Myocyte (in vitro differentiated cells): ENCODE measurements around the gene FSIP1. TPM values are rescaled to one million over a fixed set of nuclear protein-coding genes. Genes with fewer than 3 reads are reported as not detected.
A peak's percentile ranks its signal among the peaks of the same experiment; 100 is the strongest.

ENCODE experiments used
- DNase-seq: peaks from one replicate; pipeline ENCODE4 v3.0.0-alpha.2; 2012; ENCODE audit warnings: low read depth
- total RNA-seq: library from RNA; depleted of rRNA; stranded (reverse); fragments of >200 nt; gene quantifications from 2 replicates; pipeline ENCODE4 v1.2.3, GENCODE V29; 2014

The FSIP1 gene
- total RNA-seq, 1 donor from 2014 or later: 0.37 TPM

DNA sequence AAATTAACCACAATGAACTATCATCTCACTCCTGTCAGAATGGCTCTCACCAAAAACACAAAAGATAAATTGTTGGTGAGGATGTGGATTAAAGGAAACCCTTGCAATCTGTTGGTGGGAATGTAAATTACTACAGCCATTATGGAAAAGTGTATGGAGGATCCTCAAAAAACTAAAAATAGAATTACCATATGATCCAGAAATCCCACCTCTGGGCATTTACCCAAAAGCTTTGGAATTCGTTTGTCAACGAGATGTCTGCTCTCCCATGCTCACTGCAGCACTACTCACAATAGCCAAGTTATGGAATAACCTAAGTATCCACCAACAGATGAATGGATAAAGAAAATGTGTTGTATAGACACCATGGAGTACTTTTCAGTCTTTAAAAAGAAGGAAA, 21.6 kb downstream of the FSIP1 start:
- no peak for DNase-seq

DNA sequence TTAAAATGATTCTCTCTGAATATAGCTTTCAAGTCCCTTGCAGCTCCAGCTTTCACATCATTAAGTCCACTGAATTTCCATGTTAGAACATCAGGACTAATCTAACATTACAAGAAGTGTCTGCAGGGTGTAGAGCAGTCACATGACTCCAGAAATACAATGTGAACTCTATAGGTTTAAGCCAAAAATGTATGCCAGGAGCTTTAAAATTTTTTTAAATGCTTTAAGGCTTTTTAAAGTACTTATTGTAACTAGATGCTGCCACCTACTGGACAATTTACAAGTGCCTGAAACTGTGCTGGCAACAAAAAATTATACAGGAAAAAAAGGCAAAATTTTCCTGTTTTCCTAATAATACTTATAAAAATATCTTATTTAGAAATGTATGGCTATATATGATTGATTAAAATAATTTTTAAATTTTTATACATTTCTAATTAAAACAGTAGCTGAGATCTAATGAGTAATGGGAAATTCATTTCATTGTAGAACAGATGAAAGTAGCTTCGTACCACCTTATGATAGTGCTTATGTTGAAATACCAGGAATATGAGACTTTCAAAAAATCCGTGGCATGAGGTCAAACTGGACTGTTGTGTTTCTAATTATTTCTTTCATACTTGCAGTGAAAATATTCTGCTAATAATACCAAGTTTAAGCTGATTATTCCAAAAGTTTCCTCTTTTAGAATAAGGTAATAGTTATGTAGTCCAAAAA, 25.7 kb downstream of the FSIP1 start:
- DNase-seq: peak; percentile 69

DNA sequence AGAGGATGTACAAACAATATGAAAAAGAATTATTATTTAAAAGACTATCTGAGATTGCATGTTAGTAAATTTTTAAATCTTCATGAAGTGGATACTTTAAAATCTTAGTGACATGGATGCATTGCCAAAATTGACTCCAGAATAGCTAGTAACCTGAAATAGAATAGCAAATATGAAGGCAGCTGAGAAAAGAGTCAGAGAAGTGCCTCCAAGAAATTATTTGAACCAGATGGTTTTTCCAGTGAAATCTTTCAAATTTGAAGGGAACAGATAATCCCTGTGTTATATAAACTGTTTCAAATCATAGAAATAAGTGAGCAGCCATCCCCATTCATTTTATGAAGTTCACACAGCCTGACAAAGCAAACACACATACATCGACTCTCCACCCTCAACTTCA, 29.6 kb downstream of the FSIP1 start:
- no peak for DNase-seq

DNA sequence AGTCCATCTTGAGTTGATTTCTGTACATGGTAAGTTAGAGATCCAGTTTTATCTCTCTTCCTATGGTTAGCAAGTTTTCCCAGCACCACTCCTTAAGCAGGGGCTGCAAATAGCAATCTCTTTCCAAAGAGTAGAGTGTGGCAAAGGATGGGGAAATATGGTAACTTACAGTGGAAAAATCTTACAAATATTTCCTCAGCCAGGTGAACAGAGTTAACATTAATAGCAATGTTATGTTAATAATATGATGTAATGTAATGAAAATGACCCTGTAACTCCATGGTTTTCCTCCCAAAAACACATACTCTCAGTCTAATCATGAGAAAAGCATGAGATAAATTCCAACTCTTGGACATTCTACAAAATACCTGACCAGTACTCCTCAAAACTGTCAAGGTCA, 30.4 kb downstream of the FSIP1 start:
- no peak for DNase-seq

DNA sequence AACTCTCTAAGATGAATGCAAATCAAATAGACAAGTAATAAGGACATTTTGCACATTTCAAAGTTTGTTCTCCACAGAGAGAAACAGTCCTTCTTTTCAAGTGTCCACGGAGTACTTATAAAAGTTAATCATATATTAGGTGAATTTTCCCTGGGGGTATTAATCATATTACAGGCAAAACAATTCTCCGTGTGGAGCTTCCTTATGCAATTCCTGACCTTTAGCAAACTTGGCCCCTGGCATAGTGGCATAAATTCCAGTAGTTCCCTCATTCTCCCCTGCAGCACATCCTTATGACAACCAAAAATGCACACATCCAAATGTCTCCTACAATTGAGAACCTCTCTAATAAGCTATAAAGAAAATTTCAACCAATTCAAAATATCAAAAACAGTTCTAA, 34.4 kb downstream of the FSIP1 start:
- DNase-seq: no peak

DNA sequence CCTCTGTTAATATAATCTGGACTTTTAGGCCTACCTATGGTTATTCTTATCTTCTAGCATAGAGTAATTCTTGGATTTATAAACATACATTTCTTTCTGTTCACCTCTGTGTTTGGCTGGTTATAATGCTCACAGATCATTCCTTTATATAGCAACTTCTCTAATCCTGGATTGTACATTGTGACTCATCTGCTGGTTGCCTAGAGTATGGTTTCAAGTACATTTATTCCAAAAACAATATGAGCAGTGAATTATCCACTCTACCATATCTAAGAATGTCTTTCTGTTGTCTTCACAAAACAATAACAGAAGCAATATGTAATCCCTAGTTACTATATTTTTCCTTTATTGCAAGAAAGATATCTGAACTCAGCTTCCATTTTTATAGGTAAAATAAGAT, 35.3 kb downstream of the FSIP1 start:
- DNase-seq: peak; percentile 49

DNA sequence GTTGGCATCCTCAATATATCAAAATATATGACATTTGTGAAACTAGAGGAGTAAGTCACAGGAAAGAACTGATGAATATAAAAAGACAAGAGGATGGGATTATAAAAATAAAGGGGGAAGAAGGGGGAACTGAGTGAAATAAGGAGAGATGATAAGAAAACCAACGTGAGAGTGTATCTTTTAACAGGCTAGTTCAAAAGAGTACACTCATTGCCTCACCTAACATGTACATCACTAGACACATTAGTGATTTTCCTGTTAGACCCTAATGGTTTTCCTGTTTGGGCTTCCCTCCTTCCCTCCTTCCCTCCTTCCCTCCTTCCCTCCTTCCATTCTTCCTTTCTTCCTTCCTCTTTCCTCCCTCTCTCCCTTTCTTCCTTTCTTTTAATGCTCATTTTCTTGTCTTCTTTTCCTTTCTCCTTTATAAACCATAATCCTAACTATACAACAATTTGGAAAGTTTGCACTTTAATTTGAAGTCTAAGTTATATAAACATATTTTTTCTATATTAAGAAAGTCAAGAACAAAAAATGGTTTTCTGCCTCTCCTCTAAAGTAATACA, 35.8 kb downstream of the FSIP1 start:
- no peak for DNase-seq

DNA sequence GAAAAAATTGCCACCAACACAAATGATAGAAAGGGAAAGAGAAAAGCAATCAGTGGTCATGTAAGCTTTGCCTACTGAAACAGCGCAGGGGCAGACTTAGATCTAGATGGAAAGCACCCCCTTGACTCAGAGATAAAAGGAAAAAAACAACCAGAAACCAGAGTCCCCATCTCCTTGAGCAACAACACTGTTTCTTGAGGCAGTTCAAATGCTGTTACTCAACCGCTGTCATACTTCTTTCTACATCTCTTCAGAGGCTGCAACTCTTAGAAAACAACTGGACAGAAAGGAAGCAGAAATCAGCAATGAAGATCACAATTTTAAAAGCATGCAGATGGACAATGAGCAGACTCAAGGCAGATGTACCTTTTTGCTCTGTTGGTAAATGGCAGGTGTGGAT, 36.5 kb downstream of the FSIP1 start:
- DNase-seq: no peak

DNA sequence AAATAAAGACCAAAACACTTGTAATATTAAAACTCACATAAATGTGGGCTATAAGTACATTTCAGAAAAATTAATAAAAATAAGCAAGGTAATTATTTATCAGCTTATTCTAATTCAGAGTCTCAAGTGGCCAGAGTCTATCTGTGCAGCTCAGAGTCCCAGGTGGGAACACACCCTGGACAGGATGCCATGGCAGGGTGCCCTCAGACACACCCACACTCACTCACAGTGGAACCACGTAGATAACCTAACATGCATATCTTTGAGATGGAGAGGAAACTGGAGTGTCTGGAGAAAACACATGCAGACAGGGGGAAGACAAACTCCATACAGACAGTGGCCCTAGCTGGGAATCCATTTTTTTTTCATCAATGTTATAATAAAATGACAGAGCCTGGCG, 37.2 kb downstream of the FSIP1 start:
- DNase-seq: no peak

DNA sequence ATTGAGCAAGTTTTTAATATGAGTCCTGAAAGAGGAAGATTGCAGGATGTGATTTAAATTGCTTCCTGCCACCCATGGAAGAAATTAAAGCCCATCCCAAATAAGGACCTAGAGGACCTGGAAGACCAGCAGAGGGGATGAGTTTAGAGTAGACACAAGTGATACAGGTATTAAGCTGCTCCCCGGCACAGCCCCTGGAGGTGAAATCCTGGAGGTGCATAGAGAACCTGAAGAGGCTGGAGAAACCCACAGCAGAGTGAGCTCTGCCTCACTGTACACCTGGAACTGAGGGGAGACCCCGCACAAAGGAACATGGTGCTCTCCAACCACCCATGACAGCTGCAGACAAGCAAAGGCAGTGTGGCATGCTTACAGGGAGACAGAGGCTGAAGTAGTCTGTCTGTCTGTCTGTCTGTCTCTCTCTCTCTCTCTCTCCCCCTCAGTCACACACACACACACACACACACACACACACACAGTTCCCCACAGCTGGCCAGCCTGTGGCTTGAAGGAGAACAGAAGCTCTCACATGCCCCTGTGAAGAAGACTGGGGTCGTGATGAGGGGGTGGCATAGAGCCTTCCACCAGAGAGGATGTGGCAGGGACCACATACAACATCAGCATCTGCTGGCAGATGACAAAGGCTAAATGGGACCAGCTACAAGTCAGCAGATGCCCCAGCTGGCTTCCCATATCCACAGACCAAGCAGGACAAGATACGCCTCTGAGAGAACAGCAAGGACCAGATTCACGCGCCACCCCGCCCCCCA, 38.1 kb downstream of the FSIP1 start:
- no peak for DNase-seq

DNA sequence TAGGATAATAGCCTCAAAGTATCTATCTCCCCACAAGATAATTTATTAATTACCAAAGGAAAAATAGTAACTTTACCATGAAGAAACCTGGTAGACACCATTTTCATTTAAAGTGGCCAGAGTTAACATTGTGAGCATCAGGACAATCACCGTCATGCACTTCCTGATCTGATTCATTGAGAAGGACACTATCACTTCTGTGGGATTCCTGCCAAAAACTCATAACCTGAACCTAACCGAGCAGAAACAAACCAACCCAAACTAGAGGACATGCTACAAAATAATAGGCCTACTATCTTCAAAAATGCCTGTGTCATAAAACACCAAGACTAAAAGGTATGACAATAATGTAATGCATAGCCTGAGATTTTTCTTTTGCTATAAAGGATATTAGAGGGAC, 39.0 kb downstream of the FSIP1 start:
- no peak for DNase-seq

DNA sequence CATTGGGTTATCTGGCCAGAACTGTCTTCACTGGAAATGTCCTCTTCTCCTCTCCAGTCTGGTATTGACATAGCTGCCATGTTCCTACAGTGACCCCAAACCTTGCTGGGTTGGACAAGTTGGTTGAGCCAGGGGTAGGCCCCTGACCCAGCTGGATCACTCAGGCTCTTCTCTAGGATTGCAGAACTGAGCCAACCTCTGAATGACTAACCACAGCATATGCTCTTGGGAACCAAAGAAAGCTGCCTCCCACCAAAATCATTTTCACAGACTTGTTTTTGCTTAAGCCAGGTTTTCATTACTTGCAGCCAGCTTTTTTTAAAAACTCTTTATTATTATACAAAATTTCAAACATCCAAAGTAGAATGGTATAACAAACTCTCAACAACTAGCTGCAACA, 41.4 kb downstream of the FSIP1 start:
- peak; percentile 53 for DNase-seq

DNA sequence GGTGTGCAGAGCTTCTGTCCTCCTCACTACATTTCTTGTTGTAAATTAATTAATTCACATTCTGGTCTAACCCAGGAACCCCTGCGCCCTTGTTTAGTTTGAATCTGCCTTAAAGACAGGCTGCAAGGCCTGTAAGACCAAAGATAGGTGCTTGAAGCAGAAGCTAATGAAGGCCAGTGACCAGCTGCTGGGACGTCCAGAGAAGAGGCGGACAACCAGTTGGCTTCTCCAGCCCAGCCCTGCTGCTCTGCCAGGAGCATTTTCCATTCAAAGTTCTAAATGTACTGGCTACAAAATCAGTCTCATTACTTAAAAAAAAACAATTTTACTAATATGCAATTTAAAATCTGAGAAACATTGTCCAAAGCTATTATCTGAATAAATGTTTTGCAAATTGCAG, 43.6 kb downstream of the FSIP1 start:
- DNase-seq: no peak

DNA sequence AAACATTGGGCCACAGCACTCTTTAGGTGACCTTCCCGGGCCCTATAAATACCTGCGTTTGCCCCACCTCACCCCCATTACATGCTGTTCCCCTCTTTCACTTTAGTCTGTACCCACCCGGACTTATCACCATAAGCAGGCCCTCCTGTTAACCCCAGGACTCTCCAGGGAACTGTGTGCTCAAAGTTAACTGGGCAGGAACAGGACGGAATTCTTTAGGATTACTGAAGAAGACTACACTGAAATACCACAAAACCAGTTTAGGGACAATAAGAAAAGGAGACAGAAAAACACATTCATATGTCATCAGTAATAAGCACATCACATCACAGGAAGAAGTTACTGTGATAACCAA, 45.5 kb downstream of the FSIP1 start:
- no peak for DNase-seq

DNA sequence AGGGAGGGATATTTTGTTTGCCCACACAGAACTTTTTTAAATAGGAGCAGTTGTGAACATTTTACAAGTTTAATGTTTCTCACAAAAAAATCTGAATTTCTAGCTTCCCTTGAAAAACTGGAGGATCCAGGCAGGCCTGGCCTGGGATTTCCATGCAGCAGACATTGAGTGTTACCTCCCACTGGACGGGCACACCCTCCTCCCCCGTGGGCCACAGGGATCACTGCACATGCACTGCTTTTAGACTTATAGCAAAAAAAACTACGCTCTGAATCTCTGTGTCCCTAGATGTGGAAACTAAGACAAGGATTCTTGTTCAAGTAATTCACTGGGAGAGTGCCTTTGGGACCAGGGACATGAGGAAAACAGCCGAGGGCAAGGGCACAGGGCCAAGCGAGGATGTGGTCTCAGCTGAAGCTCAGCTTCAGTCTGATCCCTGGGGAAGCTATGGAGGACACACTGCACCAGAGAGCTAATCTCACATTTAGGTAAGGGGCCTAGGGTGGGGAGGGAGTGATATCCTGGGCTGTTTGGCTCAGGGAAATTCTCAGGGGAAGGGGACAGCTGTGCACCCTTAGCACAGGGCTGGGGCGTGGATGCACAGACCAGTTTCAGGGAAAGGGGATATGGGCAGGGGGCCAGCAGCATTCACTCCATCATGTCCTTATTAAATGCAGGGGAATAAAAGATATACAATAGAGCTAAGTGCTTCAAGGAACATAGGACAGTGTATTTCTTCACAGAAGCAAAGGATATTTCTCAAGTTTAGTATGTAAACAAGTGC, 46.0 kb downstream of the FSIP1 start:
- DNase-seq: peak; percentile 38

DNA sequence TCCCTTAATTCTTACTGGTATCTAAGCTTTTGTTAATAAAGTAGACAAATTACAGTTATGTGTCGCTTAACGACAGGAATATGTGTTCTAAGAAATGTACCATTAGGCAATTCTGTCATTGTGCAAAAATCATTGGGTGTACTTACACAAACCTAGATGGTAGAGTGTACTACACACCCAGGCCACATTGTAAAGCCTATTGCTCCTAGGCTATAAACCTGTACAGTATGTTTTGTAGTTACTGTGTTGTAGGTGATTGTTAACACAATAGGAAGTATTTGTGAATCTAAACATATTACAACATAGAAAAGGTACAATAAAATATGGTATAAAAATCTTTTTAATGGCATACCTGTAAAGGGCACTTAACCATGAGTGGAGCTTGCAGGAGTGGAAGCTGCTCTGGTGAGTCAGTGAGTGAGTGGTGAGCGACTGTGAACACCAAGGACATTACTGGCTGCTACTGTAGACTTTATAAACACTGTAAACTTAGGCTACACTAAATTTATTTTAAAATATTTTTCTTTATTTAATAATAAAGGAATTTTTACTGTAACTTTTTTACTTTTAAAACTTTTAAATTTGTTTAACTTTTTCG, 47.4 kb downstream of the FSIP1 start:
- no peak for DNase-seq

DNA sequence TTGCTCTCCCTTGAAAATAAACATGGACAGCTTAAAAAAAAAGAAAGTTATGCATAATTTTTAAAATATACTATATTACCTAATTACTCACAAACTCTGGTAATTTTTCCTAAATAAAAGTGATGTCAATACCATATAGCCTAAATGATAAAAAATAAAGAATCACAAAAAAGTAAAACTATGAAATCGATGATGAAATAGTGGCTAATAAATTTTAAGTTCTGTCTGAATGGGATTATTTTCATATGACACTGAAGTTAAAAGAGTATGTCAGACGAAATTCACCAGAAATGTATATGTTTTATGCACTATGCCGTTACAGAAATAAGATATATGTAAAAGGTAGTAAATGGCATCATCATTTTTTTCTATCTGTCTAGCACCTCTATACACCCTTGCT, 51.4 kb downstream of the FSIP1 start:
- DNase-seq: no peak

DNA sequence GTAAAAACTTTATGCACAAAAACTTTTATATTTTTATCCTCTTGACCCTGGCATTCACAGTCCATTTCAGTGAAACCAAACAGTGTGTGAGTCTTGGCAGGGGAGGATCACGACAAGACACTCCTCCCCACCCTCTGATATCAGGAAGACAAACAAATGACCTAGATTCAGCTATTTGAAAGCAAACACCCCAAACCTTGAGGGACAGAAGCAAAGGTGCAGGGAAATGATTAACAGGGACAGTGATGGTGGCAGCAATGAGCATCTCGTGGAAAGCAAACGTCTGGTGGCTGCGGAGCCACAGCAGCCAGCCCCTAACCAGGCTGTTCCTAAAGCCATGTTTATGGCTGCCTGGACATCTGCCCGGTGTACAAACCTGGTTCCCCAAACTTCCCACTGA, 52.1 kb downstream of the FSIP1 start:
- no peak for DNase-seq

DNA sequence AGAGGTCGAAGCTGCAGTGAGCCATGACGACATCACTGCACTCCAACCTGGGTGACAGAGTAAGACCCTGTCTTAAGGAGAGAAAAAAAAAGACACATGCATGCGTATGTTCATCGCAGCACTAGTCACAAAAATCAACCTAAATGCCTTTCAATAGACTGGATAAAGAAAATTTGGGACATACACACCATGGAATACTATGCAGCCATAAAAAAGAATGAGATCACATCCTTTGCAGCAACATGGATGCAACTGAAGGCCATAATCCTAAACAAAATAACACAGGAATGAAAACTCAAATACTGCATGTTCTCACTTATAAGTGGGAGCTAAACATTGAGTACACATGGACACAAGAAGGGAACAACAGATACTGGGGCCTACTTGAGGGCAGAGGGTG, 53.1 kb downstream of the FSIP1 start:
- no peak for DNase-seq

DNA sequence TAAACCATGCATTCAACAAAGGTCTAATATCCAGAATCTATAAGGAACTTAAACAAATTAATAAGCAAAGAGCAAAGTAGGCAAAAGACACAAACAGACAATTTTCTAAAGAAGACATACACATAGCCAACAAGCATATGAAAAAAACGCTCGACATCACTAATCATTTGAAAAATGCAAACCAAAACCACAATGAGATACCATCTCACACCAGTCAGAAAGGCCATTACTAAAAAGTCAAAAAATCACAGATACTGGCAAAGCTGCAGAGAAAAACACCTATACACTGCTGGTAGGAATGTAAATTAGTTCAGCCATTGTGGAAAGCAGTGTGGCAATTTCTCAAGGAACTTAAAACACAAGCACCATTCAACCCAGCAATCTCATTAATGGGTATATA, 53.8 kb downstream of the FSIP1 start:
- no peak for DNase-seq

DNA sequence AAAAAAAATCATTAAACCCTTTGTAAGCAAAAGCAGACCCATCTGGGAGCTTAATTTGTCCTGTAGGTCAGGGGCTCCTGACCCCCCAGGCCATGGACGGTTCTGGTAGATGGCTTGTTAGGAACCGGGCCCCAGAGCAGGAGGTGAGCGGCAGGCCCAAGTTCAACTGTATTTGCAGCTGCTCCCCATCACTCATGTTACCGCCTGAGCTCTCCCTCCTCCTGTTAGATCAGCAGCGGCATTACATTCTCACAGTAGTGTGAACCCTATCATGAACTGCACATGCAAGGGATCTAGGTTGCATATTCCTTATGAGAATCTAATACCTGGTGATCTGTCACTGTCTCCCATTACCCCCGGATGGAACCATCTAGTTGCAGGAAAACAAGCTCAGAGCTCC, 60.7 kb downstream of the FSIP1 start:
- DNase-seq: peak; percentile 62
